Measurements from ENCODE around the gene KDM4C.

KDM4C gene

GRCh38 chr9:6794936-6795335 is 37.2 kb downstream of the KDM4C start:
- TF ChIP-seq NFIC (IDR thresholded peaks at IDR 0.05) (no peak), TEAD4 (IDR thresholded peaks at IDR 0.05) (no peak), CREB1 (IDR thresholded peaks at IDR 0.05; ENCODE audit: low read depth) (no peak), EP300 (IDR thresholded peaks at IDR 0.05; ENCODE audit: borderline replicate concordance) (no peak), ZBTB7A (IDR thresholded peaks at IDR 0.05; ENCODE audit: low read depth) (no peak), EGR1 (IDR thresholded peaks at IDR 0.05) (no peak), RAD21 (IDR thresholded peaks at IDR 0.05; ENCODE audit: low read depth) (no peak), YY1 (IDR thresholded peaks at IDR 0.05; ENCODE audit: low read depth) (no peak), TCF12 (IDR thresholded peaks at IDR 0.05; ENCODE audit: low read depth) (no peak)
- TF ChIP-seq, protein P1, sequence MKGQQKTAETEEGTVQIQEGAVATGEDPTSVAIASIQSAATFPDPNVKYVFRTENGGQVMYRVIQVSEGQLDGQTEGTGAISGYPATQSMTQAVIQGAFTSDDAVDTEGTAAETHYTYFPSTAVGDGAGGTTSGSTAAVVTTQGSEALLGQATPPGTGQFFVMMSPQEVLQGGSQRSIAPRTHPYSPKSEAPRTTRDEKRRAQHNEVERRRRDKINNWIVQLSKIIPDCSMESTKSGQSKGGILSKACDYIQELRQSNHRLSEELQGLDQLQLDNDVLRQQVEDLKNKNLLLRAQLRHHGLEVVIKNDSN (IDR thresholded peaks at IDR 0.05): no peak

GRCh38 chr9:6802926-6803325 is 45.2 kb downstream of the KDM4C start:
- TF ChIP-seq NFIC (IDR thresholded peaks at IDR 0.05) (no peak), CEBPB (IDR thresholded peaks at IDR 0.05) (no peak), MAX (IDR thresholded peaks at IDR 0.05) (no peak), TEAD4 (IDR thresholded peaks at IDR 0.05) (no peak), TCF12 (IDR thresholded peaks at IDR 0.05; ENCODE audit: low read depth) (no peak), TAF1 (IDR thresholded peaks at IDR 0.05; ENCODE audit: low read depth) (no peak)

DNA sequence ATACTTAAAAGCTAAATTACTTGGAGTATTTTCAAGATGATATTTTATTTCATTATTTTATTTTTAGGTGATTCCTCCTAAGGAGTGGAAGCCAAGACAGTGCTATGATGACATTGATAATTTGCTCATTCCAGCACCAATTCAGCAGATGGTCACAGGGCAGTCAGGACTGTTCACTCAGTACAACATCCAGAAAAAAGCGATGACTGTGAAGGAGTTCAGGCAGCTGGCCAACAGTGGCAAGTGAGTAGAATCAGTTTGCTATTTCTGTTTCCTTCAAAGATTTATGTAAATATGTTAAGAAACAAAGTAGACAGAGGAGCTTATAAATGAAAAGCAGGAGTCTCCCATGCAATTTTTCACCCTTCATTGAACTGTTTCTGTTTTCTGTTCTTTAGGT is 47.8 kb downstream of the KDM4C start:
- TF ChIP-seq EGR1 (IDR thresholded peaks at IDR 0.05) (no peak), TEAD4 (IDR thresholded peaks at IDR 0.05) (no peak), TCF12 (IDR thresholded peaks at IDR 0.05; ENCODE audit: low read depth) (no peak)

GRCh38 chr9:6811436-6811835 is 53.7 kb downstream of the KDM4C start:
- TF ChIP-seq, protein P1 (IDR thresholded peaks at IDR 0.05): no peak
- TF ChIP-seq NFIC (IDR thresholded peaks at IDR 0.05) (no peak), CREB1 (IDR thresholded peaks at IDR 0.05; ENCODE audit: low read depth) (no peak), TCF12 (IDR thresholded peaks at IDR 0.05; ENCODE audit: low read depth) (no peak), YY1 (IDR thresholded peaks at IDR 0.05; ENCODE audit: low read depth) (no peak), FOXM1 (IDR thresholded peaks at IDR 0.05; ENCODE audit: borderline replicate concordance, low read depth) (no peak), CEBPB (IDR thresholded peaks at IDR 0.05) (no peak), ZBTB7A (IDR thresholded peaks at IDR 0.05; ENCODE audit: low read depth) (no peak), EP300 (IDR thresholded peaks at IDR 0.05; ENCODE audit: borderline replicate concordance) (no peak), TAF1 (IDR thresholded peaks at IDR 0.05; ENCODE audit: low read depth) (no peak), TEAD4 (IDR thresholded peaks at IDR 0.05) (no peak)

DNA sequence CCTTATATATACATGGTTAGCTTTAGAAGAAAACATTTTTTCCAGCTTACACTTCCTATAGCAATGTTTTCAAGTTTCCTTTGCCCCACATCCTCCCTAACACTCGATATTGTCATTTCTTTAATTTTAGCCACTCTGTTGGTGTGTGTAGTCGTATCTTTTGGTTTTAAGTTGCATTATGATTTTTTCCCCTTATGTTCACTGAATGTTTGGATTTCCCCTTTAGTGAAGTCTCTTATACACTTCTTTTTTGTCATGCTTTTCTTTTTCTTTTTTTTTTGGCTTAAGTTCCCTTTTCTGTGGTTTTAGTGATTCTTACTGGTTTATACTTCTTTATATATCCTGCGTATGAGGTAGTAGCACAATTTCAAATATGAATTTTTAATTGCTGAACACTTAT is 58.8 kb downstream of the KDM4C start:
- TF ChIP-seq CEBPB (IDR thresholded peaks at IDR 0.05) (no peak), EGR1 (IDR thresholded peaks at IDR 0.05) (no peak)

DNA sequence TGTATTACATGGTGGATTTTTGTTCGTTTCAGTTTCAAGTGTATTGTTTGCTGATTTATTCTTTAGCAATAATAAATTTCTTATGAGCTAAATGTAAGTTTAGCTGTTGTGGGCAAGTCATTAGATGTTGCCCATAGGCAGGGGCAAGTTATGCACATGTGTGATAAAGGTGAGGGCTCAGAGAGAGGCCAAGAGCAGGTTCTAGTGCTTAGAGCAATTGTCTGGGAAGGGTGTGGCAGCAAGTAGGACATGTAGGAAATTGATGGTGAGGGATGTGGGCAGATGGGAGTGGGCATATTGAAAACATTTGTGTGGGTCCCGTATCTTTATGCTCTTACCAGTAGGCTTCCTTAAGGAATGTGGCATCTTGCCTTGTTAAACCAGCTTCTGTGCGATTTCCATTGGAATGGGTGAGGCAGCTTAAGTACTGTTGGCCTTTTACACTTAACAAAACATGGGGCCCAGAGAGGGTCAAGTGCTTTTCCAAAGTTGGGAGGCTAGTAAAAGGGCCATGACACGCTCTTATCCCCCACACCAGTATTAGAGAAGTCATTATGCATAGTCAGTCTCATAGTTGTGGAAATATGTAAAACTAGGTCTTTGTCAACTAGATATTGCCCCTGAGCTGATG is 60.6 kb downstream of the KDM4C start:
- TF ChIP-seq MAX (IDR thresholded peaks at IDR 0.05) (no peak), RAD21 (IDR thresholded peaks at IDR 0.05; ENCODE audit: low read depth) (no peak), CEBPB (IDR thresholded peaks at IDR 0.05) (no peak), TEAD4 (IDR thresholded peaks at IDR 0.05) (no peak), FOXM1 (IDR thresholded peaks at IDR 0.05; ENCODE audit: borderline replicate concordance, low read depth) (no peak), EP300 (IDR thresholded peaks at IDR 0.05; ENCODE audit: borderline replicate concordance) (no peak), YY1 (IDR thresholded peaks at IDR 0.05; ENCODE audit: low read depth) (no peak), NFIC (IDR thresholded peaks at IDR 0.05) (no peak), ZBTB7A (IDR thresholded peaks at IDR 0.05; ENCODE audit: low read depth) (no peak), TCF12 (IDR thresholded peaks at IDR 0.05; ENCODE audit: low read depth) (no peak), EGR1 (IDR thresholded peaks at IDR 0.05) (no peak), CREB1 (IDR thresholded peaks at IDR 0.05; ENCODE audit: low read depth) (no peak), TAF1 (IDR thresholded peaks at IDR 0.05; ENCODE audit: low read depth) (no peak)
- TF ChIP-seq, protein P1 (IDR thresholded peaks at IDR 0.05): no peak
- TF ChIP-seq, protein P2, sequence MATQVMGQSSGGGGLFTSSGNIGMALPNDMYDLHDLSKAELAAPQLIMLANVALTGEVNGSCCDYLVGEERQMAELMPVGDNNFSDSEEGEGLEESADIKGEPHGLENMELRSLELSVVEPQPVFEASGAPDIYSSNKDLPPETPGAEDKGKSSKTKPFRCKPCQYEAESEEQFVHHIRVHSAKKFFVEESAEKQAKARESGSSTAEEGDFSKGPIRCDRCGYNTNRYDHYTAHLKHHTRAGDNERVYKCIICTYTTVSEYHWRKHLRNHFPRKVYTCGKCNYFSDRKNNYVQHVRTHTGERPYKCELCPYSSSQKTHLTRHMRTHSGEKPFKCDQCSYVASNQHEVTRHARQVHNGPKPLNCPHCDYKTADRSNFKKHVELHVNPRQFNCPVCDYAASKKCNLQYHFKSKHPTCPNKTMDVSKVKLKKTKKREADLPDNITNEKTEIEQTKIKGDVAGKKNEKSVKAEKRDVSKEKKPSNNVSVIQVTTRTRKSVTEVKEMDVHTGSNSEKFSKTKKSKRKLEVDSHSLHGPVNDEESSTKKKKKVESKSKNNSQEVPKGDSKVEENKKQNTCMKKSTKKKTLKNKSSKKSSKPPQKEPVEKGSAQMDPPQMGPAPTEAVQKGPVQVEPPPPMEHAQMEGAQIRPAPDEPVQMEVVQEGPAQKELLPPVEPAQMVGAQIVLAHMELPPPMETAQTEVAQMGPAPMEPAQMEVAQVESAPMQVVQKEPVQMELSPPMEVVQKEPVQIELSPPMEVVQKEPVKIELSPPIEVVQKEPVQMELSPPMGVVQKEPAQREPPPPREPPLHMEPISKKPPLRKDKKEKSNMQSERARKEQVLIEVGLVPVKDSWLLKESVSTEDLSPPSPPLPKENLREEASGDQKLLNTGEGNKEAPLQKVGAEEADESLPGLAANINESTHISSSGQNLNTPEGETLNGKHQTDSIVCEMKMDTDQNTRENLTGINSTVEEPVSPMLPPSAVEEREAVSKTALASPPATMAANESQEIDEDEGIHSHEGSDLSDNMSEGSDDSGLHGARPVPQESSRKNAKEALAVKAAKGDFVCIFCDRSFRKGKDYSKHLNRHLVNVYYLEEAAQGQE (IDR thresholded peaks at IDR 0.05; ENCODE audit: low read depth): no peak

DNA sequence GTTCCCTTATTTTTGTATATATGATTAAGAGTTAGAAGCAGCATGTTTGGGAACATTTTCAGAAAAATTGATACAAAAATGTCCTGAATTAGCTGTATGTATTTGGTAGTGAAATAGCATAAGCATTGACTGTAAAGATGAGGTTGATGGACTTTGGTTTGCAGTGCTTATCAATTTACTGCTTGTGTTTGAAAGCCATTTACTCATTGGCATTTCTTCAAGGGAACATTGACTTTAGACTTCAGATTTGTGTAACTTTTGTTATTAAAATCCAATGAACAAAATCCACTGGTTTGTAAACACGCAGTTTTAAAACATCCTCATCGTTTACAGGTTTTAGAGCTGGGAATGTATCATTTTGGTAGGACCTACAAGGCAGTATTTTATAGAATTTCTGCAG is 61.3 kb downstream of the KDM4C start:
- TF ChIP-seq MAX (IDR thresholded peaks at IDR 0.05): no peak
- no peak for TF ChIP-seq EGR1 (IDR thresholded peaks at IDR 0.05)
- no peak for TF ChIP-seq ZBTB7A (IDR thresholded peaks at IDR 0.05; ENCODE audit: low read depth)
- no peak for TF ChIP-seq EP300 (IDR thresholded peaks at IDR 0.05; ENCODE audit: borderline replicate concordance)
- TF ChIP-seq, protein P2 (IDR thresholded peaks at IDR 0.05; ENCODE audit: low read depth): no peak
- no peak for TF ChIP-seq YY1 (IDR thresholded peaks at IDR 0.05; ENCODE audit: low read depth)
- no peak for TF ChIP-seq TAF1 (IDR thresholded peaks at IDR 0.05; ENCODE audit: low read depth)
- no peak for TF ChIP-seq CEBPB (IDR thresholded peaks at IDR 0.05)
- TF ChIP-seq TEAD4 (IDR thresholded peaks at IDR 0.05): no peak
- TF ChIP-seq TCF12 (IDR thresholded peaks at IDR 0.05; ENCODE audit: low read depth): no peak
- TF ChIP-seq, protein P1 (IDR thresholded peaks at IDR 0.05): no peak
- TF ChIP-seq RAD21 (IDR thresholded peaks at IDR 0.05; ENCODE audit: low read depth): no peak
- no peak for TF ChIP-seq CREB1 (IDR thresholded peaks at IDR 0.05; ENCODE audit: low read depth)
- no peak for TF ChIP-seq FOXM1 (IDR thresholded peaks at IDR 0.05; ENCODE audit: borderline replicate concordance, low read depth)
- no peak for TF ChIP-seq NFIC (IDR thresholded peaks at IDR 0.05)
